GM19395 (cell line): Measurements from ENCODE around the gene MAP3K3.

ENCODE experiments used
- ATAC-seq: cut with Tn5 transposase; IDR thresholded peaks from one replicate; pipeline ENCODE4 v1.9.1; 2021; ENCODE audit warnings: mild to moderate bottlenecking, moderate library complexity; ENCODE audit not compliant: unreplicated experiment

Gene MAP3K3

GRCh38 chr17:63692195-63692816 is 70.1 kb downstream of the MAP3K3 start:
- no peak for ATAC-seq

- no peak for ATAC-seq
Observed at GRCh38 chr17:63693411-63694113, 71.3 kb downstream of the MAP3K3 start.

- no peak for ATAC-seq
Observed at GRCh38 chr17:63694229-63694949, 72.2 kb downstream of the MAP3K3 start.

GRCh38 chr17:63694950-63695773 is 72.9 kb downstream of the MAP3K3 start:
- ATAC-seq = no peak

GRCh38 chr17:63695889-63696288 is 73.7 kb downstream of the MAP3K3 start:
- ATAC-seq = no peak

- ATAC-seq = no peak
Observed at GRCh38 chr17:63696381-63696961, 74.3 kb downstream of the MAP3K3 start.

GRCh38 chr17:63697341-63698286 is 75.4 kb downstream of the MAP3K3 start:
- peak; percentile 49 for ATAC-seq

GRCh38 chr17:63698381-63698885 is 76.2 kb downstream of the MAP3K3 start:
- no peak for ATAC-seq

- peak; percentile 24 for ATAC-seq
Observed at GRCh38 chr17:63698886-63699637, 76.8 kb downstream of the MAP3K3 start.

- no peak for ATAC-seq
Observed at GRCh38 chr17:63699638-63700527, 77.7 kb downstream of the MAP3K3 start, which contains the start of gene LIMD2. Gene LIMD2 (minus strand): TSS chr17:63700125. CDS start chr17:63699298, 827 bp downstream.

GRCh38 chr17:63700528-63701455 is 78.6 kb downstream of the MAP3K3 start:
- no peak for ATAC-seq

GRCh38 chr17:63701456-63701820 is 79.2 kb downstream of the MAP3K3 start:
- ATAC-seq = no peak

- no peak for ATAC-seq
Observed at GRCh38 chr17:63701868-63702720, 79.9 kb downstream of the MAP3K3 start.

GRCh38 chr17:63702721-63703015 is 80.5 kb downstream of the MAP3K3 start:
- ATAC-seq = no peak

- no peak for ATAC-seq
Observed at GRCh38 chr17:63703029-63703428, 80.8 kb downstream of the MAP3K3 start.
